ENCODE data around the gene CUL2. TPM values are rescaled to one million over a fixed set of nuclear protein-coding genes. Genes with fewer than 3 reads are reported as not detected.

Gene CUL2
- total and polyA plus RNA-seq, 10 of the 15 experiments (the other 5 are each of a cell fraction or from before 2014, with no cell fraction given) = 11.9 to 56.5 (median 33.2) TPM

DNA sequence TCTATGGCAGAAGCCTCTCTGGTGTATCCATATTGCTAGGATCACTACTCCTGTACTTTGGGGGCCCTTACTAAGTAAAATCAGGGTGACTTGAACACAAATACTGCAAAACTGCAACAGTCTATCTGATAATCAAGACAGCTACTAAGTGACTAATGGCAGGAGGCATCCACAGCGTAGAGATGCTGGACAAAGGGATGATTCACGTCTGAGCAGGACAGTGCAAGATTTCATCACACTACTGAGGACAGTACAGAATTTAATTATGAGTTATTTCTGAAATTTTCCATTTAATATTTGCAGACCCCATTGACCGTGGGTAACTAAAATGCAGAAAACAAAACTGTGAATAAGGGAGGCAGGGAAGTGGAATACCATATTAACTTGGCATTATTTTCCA, 10.4 kb downstream of the CUL2 start:
- intact Hi-C loops (cut with micrococcal nuclease; ENCODE audit: unreplicated experiment) = no loop called here
- no peak for ATAC-seq
- no TSS peak for BruUV-seq (replicated peaks)
- no peak for DNase-seq (ENCODE audit: low read depth, low spot score)
- SMC1A ChIA-PET (ENCODE audit: uncharacterized antibody, unreplicated experiment) = interaction anchor here (1.1 kb wide), 1 partner anchor 34 kb away, joined by 3 read pairs; no protein-coding TSS in a partner anchor
- Histone ChIP-seq H3K9me3 (replicated peaks; ENCODE audit: control insufficient read depth, insufficient read depth, low read length) (no peaks in the 10 kb centered on the region; the same call in 2 of the 3 replicates), H3K79me2 (ENCODE audit: control insufficient read depth, insufficient read depth, low read length) (peaks cover 28% of the 10 kb centered on the region), H3K27me3 (replicated peaks in 1 of 2; ENCODE audit: control insufficient read depth in 2 of 2, insufficient read depth in 2 of 2, low read length in 1 of 2) (no peaks in the 10 kb centered on the region), H3K4me3 (no peak overlapping the region), H3K9ac (ENCODE audit: control insufficient read depth, insufficient read depth, low read length) (no peak overlapping the region), H4K20me1 (ENCODE audit: control insufficient read depth, insufficient read depth) (no peaks in the 10 kb centered on the region; the same call in 1 of the 2 replicates), H3K27ac (ENCODE audit: control insufficient read depth, insufficient read depth) (no peak overlapping the region), H3K36me3 (ENCODE audit: control insufficient read depth in 2 of 2, insufficient read depth in 2 of 2, low read length in 1 of 2) (peaks cover 0 to 7% of the 10 kb centered on the region in 2 experiments; a peak in 2 of 4 replicates), H3K4me2 (ENCODE audit: control insufficient read depth, insufficient read depth) (no peak overlapping the region), H3K4me1 (ENCODE audit: control insufficient read depth, insufficient read depth, low read length) (no peaks in the 10 kb centered on the region), H2AFZ (ENCODE audit: control insufficient read depth, low read depth, low read length) (no peak overlapping the region)
- TF ChIP-seq TCF12 (IDR thresholded peaks at IDR 0.05; ENCODE audit: low read depth, low read length) (no peak), NR2F1 (conservative IDR thresholded peaks at IDR 0.05) (no peak), NFYA (IDR thresholded peaks at IDR 0.05; ENCODE audit: borderline replicate concordance, low read depth, low read length) (no peak), IRF3 (IDR thresholded peaks at IDR 0.05) (no peak), IRF4 (IDR thresholded peaks at IDR 0.05; ENCODE audit: low read depth, low read length) (no peak), CBFB (IDR thresholded peaks at IDR 0.05; ENCODE audit: low read depth) (no peak), POLR2A (IDR thresholded peaks at IDR 0.05; ENCODE audit: low read depth, low read length) (no peak)
- FAIRE-seq = no peak
- 97% methylated on average over 3 of the region's 3 CpGs for WGBS (ENCODE audit: insufficient coverage, insufficient replicate concordance, low lambda C conversion rate, missing lambda C conversion rate)
- CTCF ChIA-PET = interaction anchor here (1.1 kb wide), 1 partner anchor 22 kb away, joined by 3 read pairs; no protein-coding TSS in a partner anchor
- RAD21 ChIA-PET (ENCODE audit: unreplicated experiment) = no interaction called here
- in situ Hi-C loops (cut with MboI) = no loop called here
- POLR2A ChIA-PET = no interaction called here

- ATAC-seq (no peak), FAIRE-seq (no peak), DNase-seq (ENCODE audit: low read depth, low spot score) (no peak)
- Histone ChIP-seq H3K4me1 (ENCODE audit: control insufficient read depth, insufficient read depth, low read length) (no peaks in the 10 kb centered on the region), H3K4me2 (ENCODE audit: control insufficient read depth, insufficient read depth) (no peak overlapping the region), H3K4me3 (no peak overlapping the region), H3K27ac (ENCODE audit: control insufficient read depth, insufficient read depth) (no peak overlapping the region), H3K9me3 (replicated peaks; ENCODE audit: control insufficient read depth, insufficient read depth, low read length) (no peaks in the 10 kb centered on the region; the same call in 2 of the 3 replicates), H3K27me3 (replicated peaks in 1 of 2; ENCODE audit: control insufficient read depth in 2 of 2, insufficient read depth in 2 of 2, low read length in 1 of 2) (no peaks in the 10 kb centered on the region), H2AFZ (ENCODE audit: control insufficient read depth, low read depth, low read length) (no peak overlapping the region), H3K79me2 (ENCODE audit: control insufficient read depth, insufficient read depth, low read length) (peaks cover 24% of the 10 kb centered on the region), H3K9ac (ENCODE audit: control insufficient read depth, insufficient read depth, low read length) (no peak overlapping the region), H3K36me3 (ENCODE audit: control insufficient read depth in 2 of 2, insufficient read depth in 2 of 2, low read length in 1 of 2) (peaks cover 0 to 7% of the 10 kb centered on the region in 2 experiments; a peak in 2 of 4 replicates), H4K20me1 (ENCODE audit: control insufficient read depth, insufficient read depth) (no peaks in the 10 kb centered on the region; the same call in 1 of the 2 replicates)
- intact Hi-C loops (cut with micrococcal nuclease; ENCODE audit: unreplicated experiment) (no loop called here), in situ Hi-C loops (cut with MboI) (no loop called here)
- POLR2A ChIA-PET = no interaction called here
- CTCF ChIA-PET = interaction anchor here (1.1 kb wide), 1 partner anchor 22 kb away, joined by 3 read pairs; no protein-coding TSS in a partner anchor
- BruUV-seq (replicated peaks) = no TSS peak
- RAD21 ChIA-PET (ENCODE audit: unreplicated experiment) = no interaction called here
- SMC1A ChIA-PET (ENCODE audit: uncharacterized antibody, unreplicated experiment) = no interaction called here
- WGBS (ENCODE audit: insufficient coverage, insufficient replicate concordance, low lambda C conversion rate, missing lambda C conversion rate) = 89% methylated on average over 4 of the region's 4 CpGs
- TF ChIP-seq NR2C2 (IDR thresholded peaks at IDR 0.05; ENCODE audit: borderline replicate concordance, control insufficient read depth, insufficient read length, low read depth) (no peak), HCFC1 (IDR thresholded peaks at IDR 0.05; ENCODE audit: low read length) (no peak), MEF2B (IDR thresholded peaks at IDR 0.05; ENCODE audit: partially characterized antibody, poor library complexity, severe bottlenecking) (no peak), MYB (IDR thresholded peaks at IDR 0.05; ENCODE audit: borderline replicate concordance, low read depth, low read length) (no peak), SKIL (IDR thresholded peaks at IDR 0.05; ENCODE audit: low read depth, poor library complexity, severe bottlenecking) (no peak), ATF7 (IDR thresholded peaks at IDR 0.05; ENCODE audit: low read depth) (no peak), ZNF207 (IDR thresholded peaks at IDR 0.05; ENCODE audit: borderline replicate concordance) (no peak), CHD1 (IDR thresholded peaks at IDR 0.05; ENCODE audit: low read depth, low read length) (no peak), WRNIP1 (IDR thresholded peaks at IDR 0.05; ENCODE audit: borderline replicate concordance, low read depth, low read length) (no peak), BACH1 (IDR thresholded peaks at IDR 0.05; ENCODE audit: borderline replicate concordance) (no peak), TBL1XR1 (IDR thresholded peaks at IDR 0.05; ENCODE audit: low read depth, low read length) (no peak)
Observed at GRCh38 chr10:35079265-35079664, 10.9 kb downstream of the CUL2 start.

Data from GM12878 (cell line).